A673 (cell line): ENCODE data around the gene KRTAP6-3. TPM values are rescaled to one million over a fixed set of nuclear protein-coding genes. Genes with fewer than 3 reads are reported as not detected.

Experiments
- BruUV-seq: library from RNA; stranded (reverse); fragments of 400-500 nt; replicated peaks from 2 replicates; lab custom pipeline; 2021; lab: Mats Ljungman, UMichigan
- CTCF ChIA-PET: fragments of 300-600 bp; sonication (Branson Sonifier 250); formaldehyde crosslinking; loops from one replicate; lab custom pipeline; 2022; ENCODE audit warnings: antibody characterized with exemption; lab: Charles Lee
- POLR2A ChIA-PET: fragments of 300-600 bp; sonication (Branson Sonifier 250); formaldehyde crosslinking; loops from one replicate; lab custom pipeline; 2022; ENCODE audit warnings: antibody characterized with exemption; ENCODE audit not compliant: low non-redundant PET; lab: Charles Lee
- DNase-seq: peaks from one replicate; pipeline ENCODE4 v3.0.0-alpha.2; 2015; ENCODE audit warnings: low spot score
- H3K27ac ChIP-seq: fragments of 200-600 bp; sonication (generic); 2 replicates; pipeline ENCODE4 v1.5.1; 2016; ENCODE audit warnings: mixed run types, low read depth, mild to moderate bottlenecking, mixed read lengths, antibody characterized with exemption, low read length; ENCODE audit not compliant: poor library complexity, severe bottlenecking
- H3K27me3 ChIP-seq: fragments of 200-600 bp; sonication (generic); replicated peaks from 2 replicates; pipeline ENCODE4 v1.6.1; 2017; ENCODE audit warnings: mixed run types, low read depth, mild to moderate bottlenecking, mixed read lengths, antibody characterized with exemption, low read length; ENCODE audit not compliant: insufficient read depth, poor library complexity
- H3K36me3 ChIP-seq: fragments of 200-600 bp; sonication (generic); 2 replicates; pipeline ENCODE4 v1.6.1; 2016; ENCODE audit warnings: mixed run types, mild to moderate bottlenecking, mixed read lengths, antibody characterized with exemption, low read length; ENCODE audit not compliant: insufficient read depth, poor library complexity, severe bottlenecking
- H3K4me1 ChIP-seq: fragments of 200-600 bp; sonication (generic); 2 replicates; pipeline ENCODE4 v1.6.1; 2017; ENCODE audit warnings: mixed run types, mild to moderate bottlenecking, mixed read lengths, antibody characterized with exemption, low read length; ENCODE audit not compliant: insufficient read depth, poor library complexity, severe bottlenecking
- H3K4me3 ChIP-seq: fragments of 200-600 bp; sonication (generic); 2 replicates; pipeline ENCODE4 v1.5.1; 2016; ENCODE audit warnings: low read depth, mixed run types, mild to moderate bottlenecking, mixed read lengths, low read length; ENCODE audit not compliant: poor library complexity, severe bottlenecking
- H3K9me3 ChIP-seq: fragments of 200-600 bp; sonication (generic); 2 replicates; pipeline ENCODE4 v1.6.1; 2016; ENCODE audit warnings: mixed run types, low read depth, mild to moderate bottlenecking, mixed read lengths, antibody characterized with exemption, low read length; ENCODE audit not compliant: poor library complexity, severe bottlenecking
- EZH2 ChIP-seq: fragments of 200-600 bp; sonication (generic); IDR thresholded peaks from 2 replicates; pipeline ENCODE4 v1.6.1; 2017; ENCODE audit warnings: borderline replicate concordance, low read depth, mild to moderate bottlenecking, mixed read lengths, antibody characterized with exemption, low read length; ENCODE audit not compliant: poor library complexity, severe bottlenecking
- intact Hi-C: fragments of 100-400 bp; cut with micrococcal nuclease; formaldehyde crosslinking; loops from one replicate; pipeline ENCODE4 v1.10.0; 2022; ENCODE audit not compliant: unreplicated experiment
- total RNA-seq: library from RNA; stranded (reverse); gene quantifications from 2 replicates; pipeline ENCODE4 v1.2.3, GENCODE V29; 2021
- TF ChIP-seq, protein P1 (sequence below): fragments of 300-800, 200-600 bp; sonication (generic); conservative IDR thresholded peaks from 2 replicates; pipeline ENCODE4 v1.5.1; 2017; ENCODE audit warnings: low read depth, mild to moderate bottlenecking, antibody characterized with exemption, low read length, moderate library complexity, mixed read lengths

KRTAP6-3 gene
- total RNA-seq, 1 experiment from 2014 or later, result not detected

- Histone ChIP-seq H3K27ac (no peak within 1 kb of the TSS), H3K36me3 (no peaks in the 10 kb centered on the region), H3K4me1 (no peaks in the 10 kb centered on the region), H3K4me3 (no peak within 1 kb of the TSS), H3K9me3 (peaks cover 12% of the 10 kb centered on the region), H3K27me3 (no peaks in the 10 kb centered on the region)
- no peak for DNase-seq
- no TSS peak for BruUV-seq
- POLR2A ChIA-PET, result no interaction called here
- TF ChIP-seq, protein P1, sequence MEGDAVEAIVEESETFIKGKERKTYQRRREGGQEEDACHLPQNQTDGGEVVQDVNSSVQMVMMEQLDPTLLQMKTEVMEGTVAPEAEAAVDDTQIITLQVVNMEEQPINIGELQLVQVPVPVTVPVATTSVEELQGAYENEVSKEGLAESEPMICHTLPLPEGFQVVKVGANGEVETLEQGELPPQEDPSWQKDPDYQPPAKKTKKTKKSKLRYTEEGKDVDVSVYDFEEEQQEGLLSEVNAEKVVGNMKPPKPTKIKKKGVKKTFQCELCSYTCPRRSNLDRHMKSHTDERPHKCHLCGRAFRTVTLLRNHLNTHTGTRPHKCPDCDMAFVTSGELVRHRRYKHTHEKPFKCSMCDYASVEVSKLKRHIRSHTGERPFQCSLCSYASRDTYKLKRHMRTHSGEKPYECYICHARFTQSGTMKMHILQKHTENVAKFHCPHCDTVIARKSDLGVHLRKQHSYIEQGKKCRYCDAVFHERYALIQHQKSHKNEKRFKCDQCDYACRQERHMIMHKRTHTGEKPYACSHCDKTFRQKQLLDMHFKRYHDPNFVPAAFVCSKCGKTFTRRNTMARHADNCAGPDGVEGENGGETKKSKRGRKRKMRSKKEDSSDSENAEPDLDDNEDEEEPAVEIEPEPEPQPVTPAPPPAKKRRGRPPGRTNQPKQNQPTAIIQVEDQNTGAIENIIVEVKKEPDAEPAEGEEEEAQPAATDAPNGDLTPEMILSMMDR, result no peak
- no peak for TF ChIP-seq EZH2
- CTCF ChIA-PET, result no interaction called here
- intact Hi-C loops, result no loop called here
These were observed 50.3 kb downstream of the KRTAP6-3 start, which contains the start of gene KRTAP20-3 for GRCh38 chr21:30642564-30642963. TSS of gene KRTAP20-3 (plus strand) at chr21:30642864.

Other genes starting within 250 kb of the KRTAP6-3 start
- not detected in 2 replicates for gene KRTAP23-1, start 243.8 kb upstream of the KRTAP6-3 start, total RNA-seq
- not detected in 2 replicates for gene KRTAP13-2, start 220.2 kb upstream of the KRTAP6-3 start, total RNA-seq
- gene KRTAP13-1, start 196.4 kb upstream of the KRTAP6-3 start, total RNA-seq, result not detected in 2 replicates
- gene KRTAP13-3, start 166.5 kb upstream of the KRTAP6-3 start, total RNA-seq, result not detected in 2 replicates
- gene KRTAP13-4, start 162.2 kb upstream of the KRTAP6-3 start, total RNA-seq, result not detected in 2 replicates
- not detected in 2 replicates for gene KRTAP15-1, start 152.2 kb upstream of the KRTAP6-3 start, total RNA-seq
- not detected in 2 replicates for gene KRTAP19-1, start 112.1 kb upstream of the KRTAP6-3 start, total RNA-seq
- not detected in 2 replicates for gene KRTAP19-2, start 105.0 kb upstream of the KRTAP6-3 start, total RNA-seq
- gene KRTAP19-3, start 100.4 kb upstream of the KRTAP6-3 start, total RNA-seq, result not detected in 2 replicates
- not detected in 2 replicates for gene KRTAP19-4, start 95.3 kb upstream of the KRTAP6-3 start, total RNA-seq
- gene KRTAP19-5, start 90.3 kb upstream of the KRTAP6-3 start, total RNA-seq, result not detected in 2 replicates
- not detected in 2 replicates for gene KRTAP19-6, start 50.6 kb upstream of the KRTAP6-3 start, total RNA-seq
- gene KRTAP19-7, start 31.1 kb upstream of the KRTAP6-3 start, total RNA-seq, result not detected in 2 replicates
- gene KRTAP22-2, start 2.0 kb upstream of the KRTAP6-3 start, total RNA-seq, result not detected in 2 replicates
- not detected in 2 replicates for gene KRTAP6-2, start 6.5 kb downstream of the KRTAP6-3 start, total RNA-seq
- gene KRTAP22-1, start 8.6 kb downstream of the KRTAP6-3 start, total RNA-seq, result not detected in 2 replicates
- not detected in 2 replicates for gene KRTAP6-1, start 21.5 kb downstream of the KRTAP6-3 start, total RNA-seq
- not detected in 2 replicates for gene KRTAP20-1, start 24.0 kb downstream of the KRTAP6-3 start, total RNA-seq
- not detected in 2 replicates for gene KRTAP20-4, start 28.2 kb downstream of the KRTAP6-3 start, total RNA-seq
- gene KRTAP20-2, start 42.8 kb downstream of the KRTAP6-3 start, total RNA-seq, result not detected in 2 replicates
- not detected in 2 replicates for gene KRTAP20-3, start 50.4 kb downstream of the KRTAP6-3 start, total RNA-seq
- not detected in 2 replicates for gene KRTAP21-3, start 126.3 kb downstream of the KRTAP6-3 start, total RNA-seq
- gene KRTAP21-2, start 154.8 kb downstream of the KRTAP6-3 start, total RNA-seq, result not detected in 2 replicates
- gene KRTAP21-1, start 163.0 kb downstream of the KRTAP6-3 start, total RNA-seq, result not detected in 2 replicates
- gene KRTAP8-1, start 220.8 kb downstream of the KRTAP6-3 start, total RNA-seq, result not detected in 2 replicates
- gene KRTAP7-1, start 237.3 kb downstream of the KRTAP6-3 start, total RNA-seq, result not detected in 2 replicates